ENCODE results near the gene ADH6. TPM values are rescaled to one million over a fixed set of nuclear protein-coding genes. Genes with fewer than 3 reads are reported as not detected.

The ADH6 gene
- total and polyA plus RNA-seq, 2 experiments from 2014 or later: not detected

DNA sequence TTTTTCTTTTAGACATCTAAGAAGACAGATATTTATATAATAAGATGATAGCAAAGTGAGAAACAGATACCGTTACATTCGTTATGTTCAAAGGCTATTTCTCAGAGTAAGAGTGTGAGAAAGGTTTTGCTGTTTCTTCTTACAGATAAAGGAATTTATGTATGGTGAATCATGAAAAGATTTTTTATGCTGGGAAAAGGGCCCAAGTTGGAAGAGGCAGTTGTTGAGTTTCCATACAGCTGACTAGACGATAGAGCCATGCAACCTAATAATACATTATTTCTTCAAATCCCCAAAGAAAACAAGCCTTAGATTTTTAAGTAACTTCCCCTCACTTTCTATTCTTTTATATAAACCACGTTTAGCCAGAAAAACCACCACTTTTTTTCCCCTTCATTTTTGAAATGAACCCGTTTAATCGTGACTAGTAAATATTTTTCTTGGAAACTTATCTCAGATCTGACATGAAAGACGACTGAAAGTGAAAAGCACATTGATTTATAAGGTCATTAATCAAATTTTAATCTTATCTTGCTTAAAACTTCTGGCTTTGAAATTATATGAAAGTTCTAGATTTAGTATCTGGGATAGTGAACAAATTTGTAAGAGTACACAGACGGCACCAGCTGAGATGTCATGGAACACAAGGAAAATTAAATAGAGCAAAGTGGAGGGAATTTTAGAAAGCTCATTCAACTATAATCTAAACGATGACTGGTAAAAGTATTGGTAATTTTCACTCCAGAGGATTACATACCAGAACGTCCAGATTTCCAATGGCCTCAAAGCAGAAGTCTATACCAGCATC is 10.9 kb downstream of the ADH6 start:
- H3K4me3 ChIP-seq: no peak overlapping the region
- H3K9ac ChIP-seq: no peak overlapping the region
- no peaks in the 10 kb centered on the region for H3K9me3 ChIP-seq (ENCODE audit: low read depth)
- no peaks in the 10 kb centered on the region for H3K36me3 ChIP-seq (ENCODE audit: low read depth)
- no peaks in the 10 kb centered on the region for H3K27me3 ChIP-seq (replicated peaks; ENCODE audit: insufficient read depth)
- H3K9me2 ChIP-seq (ENCODE audit: insufficient read depth): no peaks in the 10 kb centered on the region
- H3K27ac ChIP-seq: no peak overlapping the region
- H3K79me2 ChIP-seq (ENCODE audit: insufficient read depth): no peaks in the 10 kb centered on the region
- TF ChIP-seq EZH2phosphoT487 (IDR thresholded peaks at IDR 0.05; ENCODE audit: insufficient read depth, low read depth): no peak
- no peak for TF ChIP-seq EZH2 (IDR thresholded peaks at IDR 0.05; ENCODE audit: insufficient read depth, poor library complexity, severe bottlenecking)
- no peak overlapping the region for H2AFZ ChIP-seq
- H4K20me1 ChIP-seq (ENCODE audit: insufficient read depth): no peaks in the 10 kb centered on the region
- peaks cover 25% of the 10 kb centered on the region for H3K4me1 ChIP-seq (ENCODE audit: insufficient read depth)
- DNase-seq: peak; percentile 8
- 66 to 71% methylated on average over 10 of the region's 10 CpGs for WGBS, 2 experiments (ENCODE audit: low coverage in 1 of 2, low lambda C conversion rate in 2 of 2, missing lambda C conversion rate in 2 of 2)
- no peak overlapping the region for H3K4me2 ChIP-seq (ENCODE audit: unreplicated experiment)
- in situ Hi-C loops (cut with MboI): loop anchor here (10.0 kb wide), 1 partner anchor 197 kb away; no protein-coding TSS in a partner anchor
- H3F3A ChIP-seq (ENCODE audit: insufficient read depth): peaks cover 10% of the 10 kb centered on the region; the same call in 1 of the 2 replicates

GRCh38 chr4:99207069-99207743 is 11.8 kb downstream of the ADH6 start:
- DNase-seq: no peak
- H2AFZ ChIP-seq: no peak overlapping the region
- no peak overlapping the region for H3K27ac ChIP-seq
- H3K36me3 ChIP-seq (ENCODE audit: low read depth): no peaks in the 10 kb centered on the region
- H4K20me1 ChIP-seq (ENCODE audit: insufficient read depth): no peaks in the 10 kb centered on the region
- peaks cover 32% of the 10 kb centered on the region for H3K4me1 ChIP-seq (ENCODE audit: insufficient read depth)
- TF ChIP-seq EZH2 (IDR thresholded peaks at IDR 0.05; ENCODE audit: insufficient read depth, poor library complexity, severe bottlenecking) (no peak), EZH2phosphoT487 (IDR thresholded peaks at IDR 0.05; ENCODE audit: insufficient read depth, low read depth) (no peak)
- H3K79me2 ChIP-seq (ENCODE audit: insufficient read depth): no peaks in the 10 kb centered on the region
- H3K9ac ChIP-seq: no peak overlapping the region
- H3K27me3 ChIP-seq (replicated peaks; ENCODE audit: insufficient read depth): no peaks in the 10 kb centered on the region
- no peak overlapping the region for H3K4me2 ChIP-seq (ENCODE audit: unreplicated experiment)
- no peaks in the 10 kb centered on the region for H3K9me2 ChIP-seq (ENCODE audit: insufficient read depth)
- H3F3A ChIP-seq (ENCODE audit: insufficient read depth): peaks cover 10% of the 10 kb centered on the region; the same call in 1 of the 2 replicates
- in situ Hi-C loops (cut with MboI): loop anchor here (10.0 kb wide), 1 partner anchor 198 kb away; no protein-coding TSS in a partner anchor
- H3K4me3 ChIP-seq: no peak overlapping the region
- H3K9me3 ChIP-seq (ENCODE audit: low read depth): no peaks in the 10 kb centered on the region
- WGBS, 2 experiments (ENCODE audit: low coverage in 1 of 2, low lambda C conversion rate in 2 of 2, missing lambda C conversion rate in 2 of 2): 69 to 75% methylated on average over 4 of the region's 4 CpGs

GRCh38 chr4:99205153-99205979 is 13.7 kb downstream of the ADH6 start:
- Histone ChIP-seq H3K4me3 (no peak overlapping the region), H3K4me1 (ENCODE audit: insufficient read depth) (peaks cover 37% of the 10 kb centered on the region), H3K9ac (no peak overlapping the region), H3K9me2 (ENCODE audit: insufficient read depth) (no peaks in the 10 kb centered on the region), H4K20me1 (ENCODE audit: insufficient read depth) (no peaks in the 10 kb centered on the region), H3K9me3 (ENCODE audit: low read depth) (no peaks in the 10 kb centered on the region), H3K36me3 (ENCODE audit: low read depth) (no peaks in the 10 kb centered on the region), H3F3A (ENCODE audit: insufficient read depth) (peaks cover 10% of the 10 kb centered on the region; the same call in 1 of the 2 replicates), H3K27me3 (replicated peaks; ENCODE audit: insufficient read depth) (no peaks in the 10 kb centered on the region), H3K27ac (peak overlapping the region; percentile 32), H2AFZ (no peak overlapping the region), H3K4me2 (ENCODE audit: unreplicated experiment) (peak overlapping the region; percentile 38), H3K79me2 (ENCODE audit: insufficient read depth) (no peaks in the 10 kb centered on the region)
- TF ChIP-seq EZH2phosphoT487 (IDR thresholded peaks at IDR 0.05; ENCODE audit: insufficient read depth, low read depth) (no peak), EZH2 (IDR thresholded peaks at IDR 0.05; ENCODE audit: insufficient read depth, poor library complexity, severe bottlenecking) (no peak)
- in situ Hi-C loops (cut with MboI): loop anchor here (10.0 kb wide), 1 partner anchor 199 kb away; no protein-coding TSS in a partner anchor
- DNase-seq: peak; percentile 76
- 39 to 44% methylated on average over 5 of the region's 5 CpGs for WGBS, 2 experiments (ENCODE audit: low coverage in 1 of 2, low lambda C conversion rate in 2 of 2, missing lambda C conversion rate in 2 of 2)

DNA sequence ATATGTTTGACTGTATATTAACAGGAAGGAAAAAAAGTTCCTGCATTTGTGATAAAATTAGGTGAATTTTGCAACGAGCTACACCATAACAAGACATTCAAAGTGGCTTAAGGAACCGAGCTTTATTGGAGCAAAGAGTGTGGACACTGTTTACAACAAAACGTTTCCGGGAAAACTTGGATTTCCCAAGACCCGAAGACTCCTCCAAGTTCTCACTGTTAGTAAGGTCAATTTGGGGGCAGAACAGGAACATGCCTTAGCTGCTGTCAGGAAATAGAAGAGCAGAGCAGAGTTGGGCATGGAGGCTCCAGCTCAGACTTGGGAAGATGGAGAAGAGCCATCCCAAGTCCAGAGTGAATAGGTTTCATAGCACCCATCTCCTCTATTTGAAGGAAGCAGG is 16.5 kb downstream of the ADH6 start:
- WGBS, 2 experiments (ENCODE audit: low coverage in 1 of 2, low lambda C conversion rate in 2 of 2, missing lambda C conversion rate in 2 of 2): 5 to 10% methylated on average over 5 of the region's 5 CpGs
- no peaks in the 10 kb centered on the region for H4K20me1 ChIP-seq (ENCODE audit: insufficient read depth)
- no peaks in the 10 kb centered on the region for H3K9me2 ChIP-seq (ENCODE audit: insufficient read depth)
- peak; percentile 52 for DNase-seq
- H3K4me2 ChIP-seq (ENCODE audit: unreplicated experiment): no peak overlapping the region
- H2AFZ ChIP-seq: peak overlapping the region; percentile 28; the same call in 1 of the 2 replicates
- no peaks in the 10 kb centered on the region for H3K79me2 ChIP-seq (ENCODE audit: insufficient read depth)
- TF ChIP-seq EZH2 (IDR thresholded peaks at IDR 0.05; ENCODE audit: insufficient read depth, poor library complexity, severe bottlenecking): no peak
- no peak for TF ChIP-seq EZH2phosphoT487 (IDR thresholded peaks at IDR 0.05; ENCODE audit: insufficient read depth, low read depth)
- H3F3A ChIP-seq (ENCODE audit: insufficient read depth): peaks cover 10% of the 10 kb centered on the region; the same call in 1 of the 2 replicates
- no peak overlapping the region for H3K9ac ChIP-seq
- in situ Hi-C loops (cut with MboI): loop anchor here (10.0 kb wide), 1 partner anchor 202 kb away; no protein-coding TSS in a partner anchor
- no peaks in the 10 kb centered on the region for H3K27me3 ChIP-seq (replicated peaks; ENCODE audit: insufficient read depth)
- no peaks in the 10 kb centered on the region for H3K9me3 ChIP-seq (ENCODE audit: low read depth)
- H3K27ac ChIP-seq: no peak overlapping the region
- peaks cover 26% of the 10 kb centered on the region for H3K4me1 ChIP-seq (ENCODE audit: insufficient read depth)
- no peaks in the 10 kb centered on the region for H3K36me3 ChIP-seq (ENCODE audit: low read depth)
- H3K4me3 ChIP-seq: no peak overlapping the region
